ENCODE results near the gene SLC9A5.

GRCh38 chr16:67271446-67271845 lies 22.7 kb downstream of the SLC9A5 start:
- TF ChIP-seq CTCF (IDR thresholded peaks at IDR 0.05) (no peak), EP300 (IDR thresholded peaks at IDR 0.05; ENCODE audit: low read depth) (no peak), POLR2A (IDR thresholded peaks at IDR 0.05) (no peak)

Measured in transverse colon (tissue), 3 donors.